GM23248 (cell line): ENCODE data around the gene SPEF2.

Experiments
- EZH2 ChIP-seq: fragments of 200-600 bp; sonication (generic); IDR thresholded peaks from 2 replicates; pipeline ENCODE4 v1.6.1; 2018; ENCODE audit warnings: antibody characterized with exemption, mild to moderate bottlenecking; ENCODE audit not compliant: insufficient read depth, poor library complexity, severe bottlenecking
- EZH2phosphoT487 ChIP-seq: fragments of 200-600 bp; sonication (generic); IDR thresholded peaks from 2 replicates; pipeline ENCODE4 v1.6.1; 2018; ENCODE audit warnings: antibody characterized with exemption, moderate library complexity, mild to moderate bottlenecking, low read depth; ENCODE audit not compliant: insufficient read depth

DNA sequence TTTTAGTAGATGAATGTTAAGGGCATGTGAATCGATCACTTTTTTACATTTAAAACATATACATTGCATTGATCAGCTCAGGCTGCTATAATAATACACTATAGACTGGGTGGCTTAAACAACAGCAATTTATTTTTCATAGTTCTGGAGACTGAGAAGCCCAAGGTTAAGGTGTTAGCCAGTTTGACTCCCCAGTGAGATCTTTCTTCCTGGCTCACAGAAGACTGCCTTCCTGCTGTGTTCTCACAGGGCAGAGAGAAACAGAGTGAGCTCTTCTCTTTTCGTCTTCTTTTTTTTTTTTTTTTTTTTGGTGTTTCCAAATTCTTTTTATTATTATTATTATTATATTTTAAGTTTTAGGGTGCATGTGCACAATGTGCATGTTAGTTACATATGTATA lies 56.4 kb downstream of the SPEF2 start:
- TF ChIP-seq EZH2 (no peak), EZH2phosphoT487 (no peak)
